NCI-H1694 (cell line): Measurements from ENCODE around the gene APOC1.

Experiments
- DNase-seq: peaks from one replicate; lab custom pipeline; 2025; lab: John Stamatoyannopoulos, UW

APOC1 gene

DNA sequence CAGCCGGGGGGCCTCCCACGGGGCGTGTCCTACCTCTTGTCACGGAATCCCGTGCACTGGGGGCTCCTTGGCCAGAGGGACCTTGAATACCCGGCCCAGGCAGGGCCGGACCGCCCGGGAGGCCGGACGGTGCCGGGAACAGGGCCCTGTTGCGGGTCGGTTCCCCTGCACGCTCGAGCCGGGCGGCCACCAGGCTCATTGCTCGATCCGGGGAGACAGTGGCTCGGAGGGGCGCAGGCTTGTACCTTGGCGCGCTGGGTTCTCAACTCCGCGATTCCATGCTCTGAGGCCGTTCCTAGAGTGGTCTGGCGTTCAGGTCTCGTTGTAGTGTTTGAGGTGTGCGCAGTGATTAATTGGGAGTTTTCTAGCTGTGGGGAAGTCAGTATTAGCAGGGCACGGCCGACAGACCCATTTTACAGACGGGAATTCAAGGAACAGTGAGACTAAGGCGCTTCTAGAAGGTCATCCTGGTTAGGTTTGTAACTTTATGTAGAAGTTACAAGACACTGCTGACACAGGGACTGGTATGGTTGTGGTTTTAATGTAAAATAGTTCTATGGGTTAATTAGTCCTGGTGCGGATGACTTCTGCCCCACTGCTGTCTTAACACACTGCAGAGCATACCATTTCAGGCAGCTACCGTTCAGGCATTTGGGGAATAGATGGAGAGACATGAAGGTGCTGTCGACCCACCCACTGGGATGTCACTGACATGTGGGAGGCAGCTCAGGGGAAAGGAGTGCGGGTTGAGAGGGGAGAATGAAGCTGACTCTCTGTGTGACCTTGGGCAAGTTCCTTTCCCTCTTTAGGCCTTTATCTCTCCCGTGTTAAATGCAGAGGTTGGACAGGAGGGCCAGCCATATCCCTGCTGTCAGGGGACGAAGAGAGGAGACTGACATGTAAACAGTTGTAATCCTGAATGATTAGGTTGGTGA, 41.4 kb downstream of the APOC1 start:
- DNase-seq: no peak

GRCh38 chr19:44957526-44957925, 43.1 kb downstream of the APOC1 start:
- no peak for DNase-seq

DNA sequence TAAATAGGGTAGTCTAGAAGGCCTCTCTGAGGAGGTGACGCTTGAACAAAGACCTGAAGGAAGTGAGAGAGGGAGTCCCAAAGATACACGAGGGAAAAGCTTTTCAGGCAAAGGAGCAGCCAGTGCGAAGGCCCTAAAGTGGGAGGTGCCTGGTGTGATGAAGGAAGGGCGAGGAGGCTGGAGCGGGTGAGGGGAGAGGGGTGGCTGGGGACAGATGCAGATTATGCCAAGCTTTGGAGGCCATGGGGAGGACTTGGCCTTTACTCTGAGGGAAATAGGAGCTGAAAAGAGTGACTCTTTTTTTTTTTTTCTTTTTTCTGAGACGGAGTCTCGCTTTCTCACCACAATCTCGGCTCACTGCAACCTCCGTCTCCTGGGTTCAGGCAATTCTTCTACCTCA, 43.7 kb downstream of the APOC1 start:
- no peak for DNase-seq

DNA sequence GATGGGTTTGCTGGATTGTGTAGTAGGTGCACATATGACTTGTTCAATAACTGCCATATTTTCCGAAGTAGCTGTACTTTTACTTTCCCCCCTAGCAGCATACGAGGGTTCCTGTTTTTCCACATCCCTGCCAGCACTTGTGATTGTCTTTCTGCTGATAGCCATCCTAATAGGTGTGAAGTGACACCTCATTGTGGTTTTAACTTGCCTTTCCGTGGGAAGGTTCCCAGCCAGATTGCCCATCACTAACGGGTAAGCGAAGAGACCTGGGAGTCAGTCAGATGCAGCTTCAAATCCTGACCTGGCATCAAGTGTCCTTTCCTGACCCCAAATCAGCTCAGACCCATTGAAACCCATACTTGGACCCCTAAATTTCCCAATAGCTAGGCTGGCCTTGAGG, 45.3 kb downstream of the APOC1 start:
- no peak for DNase-seq

GRCh38 chr19:44960906-44961728, 46.7 kb downstream of the APOC1 start:
- no peak for DNase-seq

GRCh38 chr19:44961821-44962220, 47.4 kb downstream of the APOC1 start:
- DNase-seq: no peak

DNA sequence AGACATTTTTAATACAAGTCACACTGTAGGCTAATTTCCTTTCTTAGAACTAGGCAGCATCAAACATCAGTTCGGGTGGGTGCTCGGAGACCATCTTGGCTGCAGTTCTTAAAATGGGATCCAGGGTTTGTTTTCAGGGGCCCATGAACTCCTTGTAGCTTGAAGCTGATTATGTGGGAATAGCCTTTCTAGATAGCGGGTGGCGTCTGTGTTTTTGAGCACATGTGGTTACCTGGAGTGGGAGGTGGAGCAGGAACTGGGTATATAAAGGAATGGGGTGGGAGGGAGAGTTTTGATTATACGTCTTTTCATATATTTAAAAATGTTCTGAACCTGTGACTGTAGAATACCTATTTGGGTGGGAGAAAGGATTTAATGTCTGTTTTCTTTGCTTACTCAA, 53.7 kb downstream of the APOC1 start:
- no peak for DNase-seq

DNA sequence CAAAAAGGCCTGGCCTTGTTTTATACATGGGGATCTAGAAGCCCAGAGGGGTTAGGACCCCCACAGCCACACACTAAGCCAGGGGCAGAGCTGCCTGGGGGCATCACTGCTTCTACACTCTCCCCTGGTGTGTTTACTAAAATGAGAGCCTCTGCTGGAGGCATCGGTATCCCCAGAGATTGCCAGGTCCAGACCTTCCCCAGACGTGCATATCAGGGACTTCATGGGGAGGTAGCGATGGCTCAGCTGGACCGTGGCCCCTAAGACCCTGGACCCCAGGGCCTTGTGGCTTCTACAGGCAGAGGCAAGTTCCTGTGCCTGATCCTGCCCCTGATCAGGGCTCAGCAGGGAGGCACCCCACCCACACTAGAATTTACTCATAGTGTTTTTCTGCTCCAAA, 54.3 kb downstream of the APOC1 start:
- no peak for DNase-seq
